Measurements from ENCODE around the gene RGS1.

The RGS1 gene

GRCh38 chr1:192564099-192564498 is 11.5 kb upstream of the RGS1 start:
- in situ Hi-C loops (cut with MboI; ENCODE audit: low pct_unique_long_range_greater_than_20kb, low sequenced_read_pairs, unreplicated experiment): no loop called here
- no peak for DNase-seq (ENCODE audit: low spot score)

GRCh38 chr1:192565946-192566345 is 9.6 kb upstream of the RGS1 start:
- in situ Hi-C loops (cut with MboI; ENCODE audit: low pct_unique_long_range_greater_than_20kb, low sequenced_read_pairs, unreplicated experiment): no loop called here
- DNase-seq (ENCODE audit: low spot score): no peak
- TF ChIP-seq CTCF (IDR thresholded peaks at IDR 0.05; ENCODE audit: extremely low read depth, insufficient read depth, missing control alignments): no peak

More at GRCh38 chr1:192564099-192564498, 11.5 kb upstream of the RGS1 start:
- no peak for TF ChIP-seq CTCF (IDR thresholded peaks at IDR 0.05; ENCODE audit: extremely low read depth, insufficient read depth, missing control alignments)

GRCh38 chr1:192566657-192567056 is 8.9 kb upstream of the RGS1 start:
- no peak for TF ChIP-seq CTCF (IDR thresholded peaks at IDR 0.05; ENCODE audit: extremely low read depth, insufficient read depth, missing control alignments)
- in situ Hi-C loops (cut with MboI; ENCODE audit: low pct_unique_long_range_greater_than_20kb, low sequenced_read_pairs, unreplicated experiment): no loop called here
- DNase-seq (ENCODE audit: low spot score): no peak

- no peak for TF ChIP-seq CTCF (IDR thresholded peaks at IDR 0.05; ENCODE audit: extremely low read depth, insufficient read depth, missing control alignments)
- no peak for DNase-seq (ENCODE audit: low spot score)
- in situ Hi-C loops (cut with MboI; ENCODE audit: low pct_unique_long_range_greater_than_20kb, low sequenced_read_pairs, unreplicated experiment): no loop called here
These were observed 7.5 kb upstream of the RGS1 start for GRCh38 chr1:192568063-192568462.

GRCh38 chr1:192571668-192572067 is 3.9 kb upstream of the RGS1 start:
- no peak for DNase-seq (ENCODE audit: low spot score)
- in situ Hi-C loops (cut with MboI; ENCODE audit: low pct_unique_long_range_greater_than_20kb, low sequenced_read_pairs, unreplicated experiment): no loop called here
- TF ChIP-seq CTCF (IDR thresholded peaks at IDR 0.05; ENCODE audit: extremely low read depth, insufficient read depth, missing control alignments): no peak

- TF ChIP-seq CTCF (IDR thresholded peaks at IDR 0.05; ENCODE audit: extremely low read depth, insufficient read depth, missing control alignments): no peak
- no peak for DNase-seq (ENCODE audit: low spot score)
- in situ Hi-C loops (cut with MboI; ENCODE audit: low pct_unique_long_range_greater_than_20kb, low sequenced_read_pairs, unreplicated experiment): no loop called here
These were observed 2.1 kb upstream of the RGS1 start for GRCh38 chr1:192573499-192573898.

GRCh38 chr1:192574073-192574472 is 1.5 kb upstream of the RGS1 start:
- in situ Hi-C loops (cut with MboI; ENCODE audit: low pct_unique_long_range_greater_than_20kb, low sequenced_read_pairs, unreplicated experiment): no loop called here
- no peak for DNase-seq (ENCODE audit: low spot score)
- no peak for TF ChIP-seq CTCF (IDR thresholded peaks at IDR 0.05; ENCODE audit: extremely low read depth, insufficient read depth, missing control alignments)

Measured in GM13977 (cell line).